T-helper 22 cell (primary cell): ENCODE data around the gene CFH.
"Not testable (repeated sequence)": the region's sequence is repeated elsewhere in the genome, so short reads cannot be mapped to it uniquely, and the experiment has no call there.

Experiments
- DNase-seq: peaks from one replicate; pipeline ENCODE4 v3.0.0-alpha.2; 2020; ENCODE audit warnings: low read depth

The CFH gene

GRCh38 chr1:196651637-196652215 is at the start of gene CFH:
Gene CFH (plus strand): TSS chr1:196652043. CDS start chr1:196652118, 75 bp downstream.
- DNase-seq, result no peak

- DNase-seq, result no peak
These were observed 48.2 kb upstream of the CFH start for GRCh38 chr1:196603651-196604050.

- DNase-seq, result no peak
These were observed 43.9 kb upstream of the CFH start for GRCh38 chr1:196607981-196608380.

- DNase-seq, result peak; percentile 27
These were observed 43.2 kb upstream of the CFH start, which contains the start of gene KCNT2 for GRCh38 chr1:196608390-196609369. Gene KCNT2 (minus strand): TSS chr1:196608440. CDS start chr1:196608309, 131 bp downstream.

GRCh38 chr1:196609370-196609737 is 42.5 kb upstream of the CFH start:
- no peak for DNase-seq

GRCh38 chr1:196611873-196612272 is 40.0 kb upstream of the CFH start:
- DNase-seq, result no peak

GRCh38 chr1:196619721-196620120 is 32.1 kb upstream of the CFH start:
- no peak for DNase-seq

GRCh38 chr1:196623079-196623478 is 28.8 kb upstream of the CFH start:
- DNase-seq, result no peak

GRCh38 chr1:196628838-196629237 is 23.0 kb upstream of the CFH start:
- no peak for DNase-seq

- DNase-seq, result no peak
These were observed 14.2 kb upstream of the CFH start for GRCh38 chr1:196637606-196638005.

- no peak for DNase-seq
These were observed 13.4 kb upstream of the CFH start for GRCh38 chr1:196638466-196638865.

- not testable (repeated sequence) for DNase-seq
These were observed 12.6 kb upstream of the CFH start for GRCh38 chr1:196639291-196639690.

- DNase-seq, result no peak
These were observed 10.9 kb upstream of the CFH start for GRCh38 chr1:196640976-196641375.

GRCh38 chr1:196649990-196650389 is 1.9 kb upstream of the CFH start:
- no peak for DNase-seq

- no peak for DNase-seq
These were observed 1.4 kb upstream of the CFH start for GRCh38 chr1:196650403-196650802.

GRCh38 chr1:196651079-196651478 is 764 bp upstream of the CFH start:
- no peak for DNase-seq

- no peak for DNase-seq
These were observed 2.4 kb downstream of the CFH start for GRCh38 chr1:196654271-196654670.

- DNase-seq, result no peak
These were observed 3.2 kb downstream of the CFH start for GRCh38 chr1:196655071-196655470.

GRCh38 chr1:196655494-196655893 is 3.7 kb downstream of the CFH start:
- DNase-seq, result no peak

GRCh38 chr1:196659471-196659870 is 7.6 kb downstream of the CFH start:
- DNase-seq, result no peak

GRCh38 chr1:196660272-196660671 is 8.4 kb downstream of the CFH start:
- DNase-seq, result no peak

- DNase-seq, result no peak
These were observed 9.0 kb downstream of the CFH start for GRCh38 chr1:196660852-196661251.

- no peak for DNase-seq
These were observed 9.5 kb downstream of the CFH start for GRCh38 chr1:196661345-196661744.
